Progenitor cell of endocrine pancreas (in vitro differentiated cells): ENCODE results near the gene ARHGAP9. TPM values are rescaled to one million over a fixed set of nuclear protein-coding genes. Genes with fewer than 3 reads are reported as not detected.
A peak's percentile ranks its signal among the peaks of the same experiment; 100 is the strongest.

Source experiments
- DNase-seq: peaks from one replicate; pipeline ENCODE4 v3.0.0; 2021; ENCODE audit warnings: low spot score; ENCODE audit not compliant: unreplicated experiment
- H3K27ac Mint-ChIP-seq: 2 replicates; pipeline ENCODE4 v1.8.0; 2021; ENCODE audit warnings: mild to moderate bottlenecking, moderate library complexity, mixed read lengths
- H3K27me3 Mint-ChIP-seq: 2 replicates; pipeline ENCODE4 v1.8.0; 2021; ENCODE audit warnings: mixed read lengths
- H3K36me3 Mint-ChIP-seq: 2 replicates; pipeline ENCODE4 v1.8.0; 2022; ENCODE audit warnings: mixed read lengths; ENCODE audit not compliant: insufficient read depth
- H3K4me1 Mint-ChIP-seq: 2 replicates; pipeline ENCODE4 v1.8.0; 2021; ENCODE audit warnings: low read depth, mixed read lengths
- H3K4me3 Mint-ChIP-seq: 2 replicates; pipeline ENCODE4 v1.8.0; 2021; ENCODE audit warnings: low read depth, mild to moderate bottlenecking, moderate library complexity, mixed read lengths
- H3K9me3 Mint-ChIP-seq: 2 replicates; pipeline ENCODE4 v1.8.0; 2021; ENCODE audit warnings: low read depth, mixed read lengths
- CTCF ChIP-seq: fragments of 200-600 bp; sonication (generic); IDR thresholded peaks from one replicate; pipeline ENCODE4 v1.5.0; 2021; ENCODE audit warnings: antibody characterized with exemption, mild to moderate bottlenecking; ENCODE audit not compliant: unreplicated experiment
- total RNA-seq: library from RNA; stranded (reverse); gene quantifications from 2 replicates; pipeline ENCODE4 v1.2.1, GENCODE V29; 2021

ARHGAP9 gene
- total RNA-seq, 1 donor from 2014 or later: 2.8 TPM

GRCh38 chr12:57479043-57479375 lies 657 bp downstream of the ARHGAP9 start:
- Mint-ChIP-seq H3K4me1 (peaks cover 6% of the 10 kb centered on the region), H3K9me3 (no peaks in the 10 kb centered on the region), H3K36me3 (no peaks in the 10 kb centered on the region), H3K27ac (no peak overlapping the region), H3K4me3 (no peak overlapping the region), H3K27me3 (peaks cover 82% of the 10 kb centered on the region)
- no peak for DNase-seq
- no peak for TF ChIP-seq CTCF

- Mint-ChIP-seq H3K9me3 (no peaks in the 10 kb centered on the region), H3K4me1 (peaks cover 6% of the 10 kb centered on the region), H3K4me3 (no peak overlapping the region), H3K27me3 (peaks cover 86% of the 10 kb centered on the region), H3K27ac (no peak overlapping the region), H3K36me3 (no peaks in the 10 kb centered on the region)
- TF ChIP-seq CTCF: no peak
- no peak for DNase-seq
Measured at GRCh38 chr12:57477710-57478681, 1.7 kb downstream of the ARHGAP9 start.

- no peak overlapping the region for H3K27ac Mint-ChIP-seq
- DNase-seq: no peak
- peaks cover 6% of the 10 kb centered on the region for H3K4me1 Mint-ChIP-seq
- no peak overlapping the region for H3K4me3 Mint-ChIP-seq
- H3K9me3 Mint-ChIP-seq: no peaks in the 10 kb centered on the region
- TF ChIP-seq CTCF: no peak
- H3K36me3 Mint-ChIP-seq: no peaks in the 10 kb centered on the region
- H3K27me3 Mint-ChIP-seq: peaks cover 94% of the 10 kb centered on the region
Measured at GRCh38 chr12:57476993-57477709, 2.5 kb downstream of the ARHGAP9 start.

- TF ChIP-seq CTCF: peak; percentile 31
- no peak for DNase-seq
- Mint-ChIP-seq H3K27ac (no peak overlapping the region), H3K36me3 (no peaks in the 10 kb centered on the region), H3K4me1 (peaks cover 6% of the 10 kb centered on the region), H3K9me3 (no peaks in the 10 kb centered on the region), H3K27me3 (peaks cover 95% of the 10 kb centered on the region), H3K4me3 (peak overlapping the region; percentile 56)
Measured at GRCh38 chr12:57476162-57476992, 3.3 kb downstream of the ARHGAP9 start.
